Medulla oblongata (tissue), 1 donor: ENCODE measurements around the gene PSMD11.

Experiments used
- DNase-seq: peaks from one replicate; pipeline ENCODE4 v3.0.0-alpha.2; 2015; ENCODE audit errors: extremely low spot score

Gene PSMD11

DNA sequence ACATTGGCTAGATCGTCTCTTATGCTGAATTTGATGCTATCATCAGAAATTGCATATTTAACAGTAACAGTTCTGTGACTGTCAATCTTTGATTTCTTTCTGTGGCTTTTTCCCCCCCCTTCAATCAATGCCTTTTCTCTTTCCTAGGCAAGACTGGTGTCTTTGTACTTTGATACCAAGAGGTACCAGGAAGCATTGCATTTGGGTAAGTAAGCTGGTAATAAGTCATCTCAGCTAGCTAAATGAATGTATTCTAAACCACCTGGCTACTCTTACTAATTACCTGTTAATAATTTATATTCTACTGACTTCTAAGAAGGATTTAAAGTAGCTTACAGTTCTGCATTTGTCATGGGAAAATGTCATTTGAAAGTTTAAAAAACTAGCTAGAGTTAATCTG is 20.1 kb downstream of the PSMD11 start:
- no peak for DNase-seq

DNA sequence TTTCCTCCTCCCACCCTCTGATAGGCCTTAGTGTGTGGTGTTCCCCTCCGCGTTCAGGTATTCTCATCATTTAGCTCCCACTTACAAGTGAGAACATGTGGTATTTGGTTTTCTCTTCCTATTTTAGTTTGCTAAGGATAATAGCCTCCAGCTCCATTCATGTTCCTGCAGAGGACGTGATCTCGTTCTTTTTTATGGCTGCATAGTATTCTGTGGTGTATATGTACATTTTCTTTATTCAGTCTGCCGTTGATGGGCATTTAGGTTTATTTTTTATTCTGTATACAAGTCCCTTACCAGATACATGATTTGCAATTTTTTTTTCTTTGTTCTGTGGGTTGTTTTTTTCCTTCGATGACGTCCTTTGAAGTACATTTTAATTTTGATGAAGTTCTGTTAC is 23.6 kb downstream of the PSMD11 start:
- DNase-seq = no peak

DNA sequence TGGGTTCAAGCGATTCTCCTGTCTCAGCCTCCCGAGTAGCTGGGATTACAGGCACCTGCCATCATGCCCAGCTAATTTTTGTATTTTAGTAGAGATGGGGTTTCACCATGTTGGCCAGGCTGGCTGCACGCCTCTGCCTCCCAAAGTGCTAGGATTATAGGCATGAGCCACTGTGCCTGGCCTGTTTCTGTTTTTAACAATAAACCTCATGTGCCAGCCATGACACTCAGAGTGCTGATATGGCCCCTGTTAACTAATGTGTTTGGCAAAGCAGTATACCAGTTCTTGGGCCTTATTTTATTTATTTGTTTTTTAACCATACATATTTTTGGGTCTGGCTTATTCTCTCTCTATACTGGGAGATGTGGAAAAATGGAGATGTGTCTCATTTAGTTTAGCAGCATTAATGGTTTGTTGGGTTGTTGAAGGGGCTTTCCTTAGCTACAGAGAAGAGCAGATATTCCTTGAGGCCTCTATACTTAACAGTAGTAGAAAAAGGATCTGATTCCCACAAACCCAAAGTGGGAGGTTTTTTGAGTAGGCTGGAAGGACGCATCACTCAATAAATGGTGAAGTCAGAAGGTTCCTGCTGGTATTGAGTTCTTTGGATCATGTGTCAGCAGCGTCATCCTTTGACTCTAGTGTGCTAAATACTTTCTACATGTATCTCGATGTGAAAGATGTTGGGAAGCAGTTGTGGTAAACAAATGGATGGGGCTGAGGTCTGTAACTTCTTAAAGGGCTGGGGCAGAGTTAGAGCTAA is 26.3 kb downstream of the PSMD11 start:
- no peak for DNase-seq

DNA sequence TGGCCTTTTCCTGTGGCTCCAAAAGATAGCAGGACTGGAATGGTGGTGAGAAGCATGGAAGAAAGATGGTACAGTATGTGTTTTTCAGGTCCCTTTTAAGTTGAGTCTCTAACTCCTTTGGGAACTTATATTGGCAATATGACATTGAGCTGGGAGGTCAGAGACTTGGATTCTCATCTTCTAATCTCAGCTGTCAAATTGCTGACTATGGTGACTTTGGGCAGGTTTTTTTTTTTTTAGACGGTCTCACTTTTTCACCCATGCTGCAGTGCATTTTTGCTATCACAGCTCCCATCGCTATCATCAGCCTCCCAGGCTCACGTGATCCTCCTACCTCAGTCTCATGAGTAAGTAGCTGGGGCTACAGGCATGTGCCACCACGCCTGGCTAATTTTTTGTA is 27.3 kb downstream of the PSMD11 start:
- no peak for DNase-seq

DNA sequence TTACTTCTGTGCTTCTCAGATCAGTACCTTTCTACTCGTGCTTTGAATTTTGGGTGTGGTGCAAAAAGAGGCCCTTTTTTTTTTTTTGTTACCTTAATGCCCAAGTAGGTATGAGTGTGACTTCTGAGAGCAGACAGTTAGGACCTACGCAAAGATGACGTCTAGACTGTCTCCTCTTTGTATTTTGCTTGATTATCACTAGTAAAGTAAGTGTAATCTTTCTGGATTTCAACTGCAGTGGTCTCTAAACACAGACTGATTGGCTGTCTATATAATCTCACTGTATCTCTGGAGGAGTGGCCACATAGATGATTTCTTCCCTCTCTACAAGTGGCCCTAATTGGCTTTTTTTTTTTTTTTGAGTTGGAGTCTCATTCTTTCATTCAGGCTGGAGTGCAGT is 30.9 kb downstream of the PSMD11 start:
- no peak for DNase-seq

DNA sequence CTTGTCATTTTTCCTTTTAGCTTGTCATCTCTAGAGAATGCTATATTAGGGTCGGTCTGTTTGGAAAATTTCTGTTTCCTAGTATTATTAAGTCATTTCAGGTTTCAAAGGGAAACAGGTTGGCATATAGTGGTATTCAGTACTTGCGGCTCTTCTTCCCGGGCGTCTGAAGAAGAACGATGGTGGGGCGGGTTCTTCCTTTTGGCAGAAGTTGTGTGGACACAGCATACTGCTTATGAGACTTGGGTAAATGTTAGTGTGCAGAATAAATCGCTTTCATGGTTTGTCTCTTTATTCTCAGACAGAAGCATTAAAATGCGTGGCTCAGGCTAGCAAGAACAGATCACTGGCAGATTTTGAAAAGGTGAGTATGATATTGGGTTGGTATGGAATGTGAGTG is 32.9 kb downstream of the PSMD11 start:
- DNase-seq = no peak

DNA sequence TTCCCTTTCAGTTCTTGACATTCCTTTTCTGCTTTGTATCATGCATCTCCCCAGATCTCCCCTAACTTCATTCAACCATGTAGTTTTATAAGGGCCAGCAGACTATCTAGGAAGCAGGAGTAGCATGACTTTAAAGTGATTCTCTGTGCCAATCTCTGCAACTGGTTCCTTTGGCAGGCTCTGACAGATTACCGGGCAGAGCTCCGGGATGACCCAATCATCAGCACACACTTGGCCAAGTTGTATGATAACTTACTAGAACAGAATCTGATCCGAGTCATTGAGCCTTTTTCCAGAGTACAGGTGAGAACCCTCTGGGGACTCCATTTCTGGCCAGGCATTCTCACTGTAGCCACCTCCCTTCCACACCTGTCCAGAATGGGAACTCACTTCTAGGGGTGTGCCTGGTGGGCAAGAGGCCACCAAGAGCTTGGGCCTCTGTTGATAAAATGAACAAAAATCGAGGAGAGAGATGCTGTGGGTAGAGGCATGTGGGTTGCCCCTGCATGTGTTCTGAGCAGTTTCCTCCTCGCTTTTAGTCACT is 34.8 kb downstream of the PSMD11 start:
- no peak for DNase-seq

DNA sequence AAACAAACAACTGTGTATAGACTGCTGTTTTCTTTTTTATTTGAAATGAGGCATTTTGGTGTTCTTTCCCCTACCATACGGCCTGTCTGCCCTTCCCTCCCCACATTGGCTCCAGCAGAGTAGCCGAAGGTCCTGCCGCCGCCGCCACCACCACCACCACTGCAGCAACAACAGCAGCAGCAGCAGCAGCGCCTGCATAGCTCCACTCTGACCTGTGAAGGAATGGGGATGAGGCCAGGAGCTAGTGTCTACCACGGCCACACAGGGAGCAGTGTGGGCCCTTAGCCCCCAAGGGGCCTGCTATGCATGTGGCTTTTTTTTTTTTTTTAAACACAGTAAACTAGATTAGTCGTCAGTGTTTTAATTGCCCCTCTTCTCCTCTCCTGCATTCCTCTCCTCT is 36.9 kb downstream of the PSMD11 start:
- no peak for DNase-seq

DNA sequence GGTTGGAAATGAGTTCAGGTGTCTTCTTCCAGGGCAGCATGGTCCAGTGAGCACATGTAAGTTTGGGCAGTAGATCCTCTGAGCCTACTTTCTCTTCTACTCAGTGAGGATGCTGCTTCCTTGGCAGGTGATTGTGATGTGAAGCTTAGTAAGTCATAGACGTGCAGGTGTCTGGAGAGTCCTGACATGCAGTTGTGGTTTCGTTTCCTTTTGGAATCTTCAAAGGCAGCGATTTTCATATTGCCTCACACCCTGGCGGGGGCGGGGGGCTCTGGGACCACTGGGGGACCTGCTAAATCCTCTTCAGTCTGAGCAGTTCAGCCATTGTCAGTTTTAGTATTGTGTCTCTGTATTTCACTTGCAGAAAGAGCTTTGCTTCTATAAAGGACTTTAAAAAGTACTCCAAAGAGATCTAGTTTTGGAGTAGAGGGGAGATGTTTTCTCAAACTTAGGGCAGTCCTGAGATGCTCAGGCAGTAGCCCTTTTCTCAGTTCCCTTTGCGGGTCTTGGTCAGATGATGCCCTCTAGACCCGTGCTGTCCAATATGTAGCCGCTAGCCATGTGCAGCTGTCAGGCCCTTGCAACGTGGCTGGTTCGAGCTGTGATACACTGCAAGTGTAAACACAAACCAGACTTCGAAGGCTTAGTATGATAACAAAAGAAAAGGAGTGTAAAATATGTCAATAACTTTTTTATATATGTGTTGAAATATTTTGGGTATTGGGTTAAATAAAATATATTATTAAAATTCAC is 38.4 kb downstream of the PSMD11 start:
- peak; percentile 44 for DNase-seq

DNA sequence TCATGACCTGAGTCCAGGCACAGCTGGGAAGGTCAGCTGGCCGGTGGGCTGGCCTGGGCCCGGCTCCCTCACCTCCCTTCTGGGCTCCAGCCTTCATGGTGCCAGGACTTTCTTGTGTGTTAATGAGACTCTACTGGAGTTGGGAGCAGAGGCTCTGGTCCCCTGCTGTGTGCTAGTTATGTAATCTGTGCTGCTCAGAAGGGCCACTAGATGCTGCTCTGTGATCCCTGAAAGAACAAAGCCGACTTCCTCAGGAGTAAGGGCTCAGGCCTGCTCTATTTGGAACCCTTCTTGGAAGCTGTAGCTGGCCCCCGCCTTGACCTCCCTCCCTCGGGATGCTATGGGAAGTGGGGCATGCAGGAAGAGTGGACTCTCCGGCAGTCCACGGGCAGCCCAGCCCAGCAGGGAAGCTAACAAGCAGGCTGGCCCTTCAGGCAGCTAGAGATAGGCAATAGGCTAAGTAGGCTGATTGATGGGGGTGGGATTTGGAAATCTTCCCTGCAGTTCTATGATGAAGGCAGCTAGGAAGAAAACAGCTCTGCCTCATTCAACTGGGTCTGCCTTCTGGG is 39.2 kb downstream of the PSMD11 start:
- DNase-seq = peak; percentile 96

DNA sequence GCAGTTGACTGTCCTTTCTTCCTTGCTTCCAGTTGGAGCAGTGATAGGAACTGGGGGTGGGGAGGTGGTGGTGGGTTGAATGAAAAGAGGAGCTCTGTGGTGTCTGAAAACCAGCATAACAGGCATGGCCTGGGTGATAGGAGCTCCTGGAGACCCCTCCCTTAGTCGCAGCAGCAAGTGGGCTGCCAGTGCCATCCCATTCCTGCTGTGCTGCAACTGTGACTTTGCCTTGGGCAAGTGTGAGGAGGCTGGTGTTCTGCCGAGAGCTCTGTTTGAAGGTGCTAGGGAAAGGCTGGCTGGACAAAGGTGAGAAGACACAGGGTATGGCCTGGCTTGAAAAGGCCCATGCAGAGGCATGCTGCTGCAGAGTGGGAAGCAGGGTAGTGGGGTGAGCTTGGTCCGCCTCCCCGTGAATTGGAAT is 39.7 kb downstream of the PSMD11 start:
- no peak for DNase-seq

DNA sequence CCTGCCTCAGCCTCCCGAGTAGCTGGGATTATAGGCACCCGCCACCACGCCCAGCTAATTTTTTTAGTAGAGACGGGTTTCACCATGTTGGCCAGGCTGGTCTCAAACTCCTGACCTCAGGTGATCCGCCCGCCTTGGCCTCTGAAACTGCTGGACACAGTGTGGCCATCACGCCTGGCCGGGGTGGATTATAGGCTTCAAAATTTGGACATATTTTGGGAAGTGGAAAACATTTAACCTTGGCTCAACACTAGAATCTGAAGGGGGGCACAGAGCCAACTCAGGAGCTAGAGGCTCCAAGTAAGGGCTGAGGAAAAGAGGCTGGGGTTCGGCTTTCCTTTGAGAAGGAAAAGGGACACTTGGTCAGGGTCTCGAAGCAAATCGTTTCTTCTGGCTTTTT is 40.3 kb downstream of the PSMD11 start:
- no peak for DNase-seq

DNA sequence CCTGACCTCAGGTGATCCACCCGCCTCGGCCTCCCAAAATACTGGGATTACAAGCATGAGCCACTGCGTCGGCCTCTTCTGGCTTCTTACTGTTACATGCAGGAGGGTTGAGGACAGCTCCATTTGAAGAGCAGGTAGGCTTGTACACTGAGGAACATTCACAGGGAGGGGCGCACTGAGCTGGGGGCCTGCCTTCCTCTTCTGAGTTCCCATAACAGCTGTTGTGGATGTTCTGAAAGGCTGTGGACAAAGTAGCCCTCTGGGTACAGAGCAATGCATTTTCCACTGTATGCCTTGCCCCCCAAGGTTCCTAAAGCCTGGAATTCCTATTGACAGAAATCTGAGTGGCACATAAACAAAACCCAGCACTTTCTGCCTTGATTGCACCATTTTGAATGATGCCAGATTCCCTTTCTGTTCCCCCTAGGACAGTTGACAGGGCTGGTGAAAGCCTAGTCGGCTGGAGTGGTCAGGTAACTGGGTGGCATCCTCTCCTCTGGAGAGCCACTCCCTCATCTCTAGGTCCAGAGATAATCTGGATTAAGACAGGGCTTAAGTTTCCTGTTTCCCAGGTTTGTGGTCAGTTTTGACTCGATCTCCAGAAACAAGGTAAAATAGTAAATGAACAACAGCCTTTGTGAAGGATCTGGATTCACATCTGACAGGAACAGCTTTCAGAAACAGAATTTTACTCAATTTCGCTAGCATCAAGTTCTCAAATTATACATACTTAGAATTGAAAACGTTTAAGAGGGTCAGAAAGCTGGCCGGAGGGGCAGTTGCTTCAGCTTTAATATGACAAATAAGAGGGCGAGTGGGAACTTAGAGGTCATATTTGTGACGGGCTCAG is 41.2 kb downstream of the PSMD11 start:
- DNase-seq = peak; percentile 52

DNA sequence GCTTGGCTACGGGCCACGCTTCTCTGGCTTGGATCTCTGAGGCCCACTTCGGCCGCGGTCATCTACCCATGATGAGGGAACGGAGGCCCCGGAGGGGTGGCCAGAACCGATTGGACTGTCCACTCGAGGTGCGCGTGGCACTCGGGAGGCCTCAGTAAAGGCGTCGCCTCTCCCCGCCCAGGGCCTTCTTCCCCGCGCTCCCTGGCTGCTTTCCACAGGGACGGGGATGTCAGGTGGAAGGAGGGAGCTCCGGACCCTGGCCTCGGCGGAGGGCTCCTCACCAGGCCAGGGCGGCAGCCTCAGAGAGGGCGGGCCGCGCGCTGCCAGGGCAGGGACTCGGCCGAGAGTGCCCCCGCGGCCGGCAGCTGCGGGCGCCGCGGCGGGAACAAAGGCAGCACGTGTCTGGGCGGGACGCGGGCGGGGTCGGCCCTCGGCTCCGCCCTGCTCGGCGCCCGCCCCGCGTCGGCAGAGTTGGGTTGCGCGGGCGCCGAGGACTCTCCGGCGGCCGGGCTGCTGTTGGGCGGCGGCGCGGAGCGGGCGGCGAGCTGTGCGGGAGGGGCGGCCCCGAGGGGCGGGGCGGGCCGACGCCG is 41.9 kb downstream of the PSMD11 start:
- peak; percentile 90 for DNase-seq

DNA sequence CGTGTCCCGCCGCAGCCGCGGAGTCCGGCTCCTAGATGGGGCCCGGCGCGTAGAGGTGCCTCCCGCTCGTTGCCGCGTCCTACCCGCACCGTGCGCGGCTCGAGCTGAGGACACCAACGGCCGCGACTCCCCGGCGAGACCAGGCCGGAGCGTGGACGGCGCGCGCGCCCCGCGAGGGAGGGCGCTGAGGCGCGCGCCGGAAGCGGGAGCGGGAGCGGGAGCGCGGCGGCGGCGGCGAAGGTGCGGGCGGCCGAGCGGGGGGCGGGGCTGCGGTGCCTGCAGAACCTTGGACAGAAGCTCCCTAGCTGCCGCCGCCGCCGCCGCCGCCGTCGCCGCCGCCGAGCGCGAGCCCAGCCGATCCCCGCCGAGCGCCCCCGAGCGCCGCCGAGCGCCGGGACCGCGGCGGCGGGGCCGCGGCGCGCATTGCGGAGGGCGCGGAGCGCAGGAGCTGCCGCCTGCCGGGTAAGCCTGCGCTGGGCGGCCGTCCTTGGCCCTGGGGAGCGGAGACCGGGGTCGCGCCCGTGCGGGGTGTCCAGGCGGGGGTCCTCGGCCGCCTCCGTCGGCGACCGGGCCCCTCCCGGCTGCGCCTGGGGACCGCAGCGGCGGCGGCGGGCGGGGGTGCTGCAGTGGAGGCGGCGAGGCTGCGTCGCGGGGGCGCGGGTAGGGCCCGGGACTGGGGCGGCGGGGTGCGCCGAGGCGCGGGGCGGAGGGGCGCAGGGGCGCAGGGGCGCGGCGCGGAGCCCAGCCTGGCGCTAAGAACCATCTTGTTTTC is 42.6 kb downstream of the PSMD11 start, which contains the start of gene CDK5R1:
CDK5R1 (plus strand) TSS at position 293 of the 772 bp plus-strand sequence. CDS start 628 bp downstream, outside the sequence.
- DNase-seq = peak; percentile 41

DNA sequence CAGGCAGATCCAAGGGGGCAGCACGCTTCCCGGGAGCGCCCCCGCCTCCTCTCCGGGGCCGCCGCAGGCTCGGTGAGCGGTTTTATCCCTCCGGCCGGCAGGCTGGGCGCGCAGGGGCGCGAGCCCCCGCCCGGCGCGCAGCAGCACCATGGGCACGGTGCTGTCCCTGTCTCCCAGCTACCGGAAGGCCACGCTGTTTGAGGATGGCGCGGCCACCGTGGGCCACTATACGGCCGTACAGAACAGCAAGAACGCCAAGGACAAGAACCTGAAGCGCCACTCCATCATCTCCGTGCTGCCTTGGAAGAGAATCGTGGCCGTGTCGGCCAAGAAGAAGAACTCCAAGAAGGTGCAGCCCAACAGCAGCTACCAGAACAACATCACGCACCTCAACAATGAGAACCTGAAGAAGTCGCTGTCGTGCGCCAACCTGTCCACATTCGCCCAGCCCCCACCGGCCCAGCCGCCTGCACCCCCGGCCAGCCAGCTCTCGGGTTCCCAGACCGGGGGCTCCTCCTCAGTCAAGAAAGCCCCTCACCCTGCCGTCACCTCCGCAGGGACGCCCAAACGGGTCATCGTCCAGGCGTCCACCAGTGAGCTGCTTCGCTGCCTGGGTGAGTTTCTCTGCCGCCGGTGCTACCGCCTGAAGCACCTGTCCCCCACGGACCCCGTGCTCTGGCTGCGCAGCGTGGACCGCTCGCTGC is 43.3 kb downstream of the PSMD11 start:
- no peak for DNase-seq

DNA sequence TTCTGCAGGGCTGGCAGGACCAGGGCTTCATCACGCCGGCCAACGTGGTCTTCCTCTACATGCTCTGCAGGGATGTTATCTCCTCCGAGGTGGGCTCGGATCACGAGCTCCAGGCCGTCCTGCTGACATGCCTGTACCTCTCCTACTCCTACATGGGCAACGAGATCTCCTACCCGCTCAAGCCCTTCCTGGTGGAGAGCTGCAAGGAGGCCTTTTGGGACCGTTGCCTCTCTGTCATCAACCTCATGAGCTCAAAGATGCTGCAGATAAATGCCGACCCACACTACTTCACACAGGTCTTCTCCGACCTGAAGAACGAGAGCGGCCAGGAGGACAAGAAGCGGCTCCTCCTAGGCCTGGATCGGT is 43.9 kb downstream of the PSMD11 start:
- DNase-seq = no peak

DNA sequence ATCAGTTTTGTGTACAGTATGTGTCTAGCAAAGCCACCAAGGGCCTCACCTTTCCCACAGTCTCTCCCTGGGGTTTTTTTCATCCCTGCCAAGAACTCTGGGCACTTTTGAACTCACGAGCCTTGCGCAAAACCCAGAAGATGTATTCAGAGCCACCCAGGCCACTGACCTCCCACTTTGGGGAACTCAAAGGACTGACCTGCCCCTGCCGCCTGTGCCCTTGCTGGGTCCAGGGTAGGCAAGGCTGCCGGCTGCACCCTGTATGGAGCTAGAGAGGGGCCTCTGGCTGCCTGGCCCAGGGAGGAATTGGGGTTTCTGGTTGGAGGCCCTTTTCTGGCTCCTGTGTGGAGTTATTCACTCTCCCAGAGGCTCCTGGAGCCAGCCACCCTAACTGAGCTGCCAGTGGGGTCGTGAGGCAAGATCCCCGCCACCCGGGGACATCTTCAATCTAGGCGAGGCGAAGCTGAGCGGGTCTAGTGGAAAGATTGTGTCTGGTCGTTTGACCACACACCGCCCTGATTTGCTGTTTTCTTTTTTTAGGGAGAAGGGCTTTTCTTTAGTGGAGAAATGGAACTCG is 44.4 kb downstream of the PSMD11 start:
- no peak for DNase-seq

DNA sequence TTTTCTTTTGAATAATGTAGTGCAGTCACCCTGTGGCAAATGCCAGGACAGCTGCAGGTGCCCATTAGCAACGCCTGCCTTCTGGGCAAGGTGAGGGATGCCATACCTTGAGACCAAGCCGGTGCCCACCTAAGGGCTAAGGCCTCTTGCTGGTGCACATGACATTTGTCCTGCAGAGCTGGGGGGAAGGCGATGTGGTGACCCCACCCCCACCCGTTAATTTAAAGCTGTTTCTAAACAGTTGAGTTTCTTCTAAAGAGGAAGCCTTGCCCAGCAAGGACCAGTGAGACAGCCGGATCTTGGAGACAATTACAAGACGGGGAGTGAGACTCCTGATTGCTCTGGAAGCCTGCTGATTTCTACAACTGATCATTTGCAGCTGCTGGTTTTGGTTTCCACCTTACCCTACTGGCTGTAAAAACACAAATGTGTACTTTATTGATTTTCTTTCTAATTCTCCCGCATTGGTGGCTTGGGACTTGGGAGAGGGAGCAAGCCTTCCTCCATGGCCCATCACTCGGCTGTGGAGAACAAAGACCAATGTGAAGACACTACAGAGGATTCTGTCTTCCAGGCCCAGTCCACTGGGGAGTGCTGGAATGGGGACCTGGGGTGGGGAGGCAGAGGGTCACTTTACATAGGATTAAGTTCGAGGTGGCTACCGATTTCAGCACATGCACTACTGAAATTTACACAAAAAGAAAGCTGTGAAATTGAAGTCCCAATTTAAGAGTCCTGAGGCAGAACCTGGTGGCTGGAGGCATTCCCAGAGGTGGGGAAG is 45.2 kb downstream of the PSMD11 start:
- DNase-seq = no peak
